Measurements from ENCODE around the gene ADARB2.

DNA sequence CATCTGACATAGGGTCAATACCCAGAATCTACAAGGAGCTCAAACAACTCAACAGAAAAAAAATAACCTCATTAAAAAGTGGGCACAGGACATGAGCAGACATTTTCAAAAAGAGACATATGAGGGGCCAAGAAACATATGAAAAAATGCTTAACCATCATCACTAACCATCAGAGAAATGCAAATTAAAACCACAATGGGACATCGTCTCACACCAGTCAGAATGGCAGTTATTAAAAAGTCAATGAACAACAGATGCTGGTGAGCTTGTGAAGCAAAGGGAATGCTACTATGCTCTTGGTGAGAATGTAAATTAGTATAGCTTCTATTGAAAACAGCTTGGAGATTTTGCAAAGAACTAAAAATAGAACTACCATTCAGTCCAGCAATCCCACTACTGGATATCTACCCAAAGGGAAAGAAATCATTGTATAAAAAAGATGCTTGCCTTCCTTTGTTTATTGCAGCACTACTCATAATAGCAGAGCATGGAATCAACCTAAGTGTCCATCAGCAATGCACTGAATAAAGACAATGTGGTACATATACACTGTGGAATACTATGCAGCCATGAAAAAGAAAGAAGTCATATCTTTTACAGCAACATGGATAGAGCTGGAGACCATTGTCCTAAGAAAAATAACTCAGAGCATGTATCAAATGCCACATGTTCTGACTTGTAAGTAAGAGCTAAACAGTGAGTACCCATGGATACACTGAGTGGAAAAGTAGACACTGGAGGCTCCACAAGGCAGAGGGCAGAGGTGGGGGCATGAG lies 139.8 kb downstream of the ADARB2 start:
- TF ChIP-seq, protein P1, sequence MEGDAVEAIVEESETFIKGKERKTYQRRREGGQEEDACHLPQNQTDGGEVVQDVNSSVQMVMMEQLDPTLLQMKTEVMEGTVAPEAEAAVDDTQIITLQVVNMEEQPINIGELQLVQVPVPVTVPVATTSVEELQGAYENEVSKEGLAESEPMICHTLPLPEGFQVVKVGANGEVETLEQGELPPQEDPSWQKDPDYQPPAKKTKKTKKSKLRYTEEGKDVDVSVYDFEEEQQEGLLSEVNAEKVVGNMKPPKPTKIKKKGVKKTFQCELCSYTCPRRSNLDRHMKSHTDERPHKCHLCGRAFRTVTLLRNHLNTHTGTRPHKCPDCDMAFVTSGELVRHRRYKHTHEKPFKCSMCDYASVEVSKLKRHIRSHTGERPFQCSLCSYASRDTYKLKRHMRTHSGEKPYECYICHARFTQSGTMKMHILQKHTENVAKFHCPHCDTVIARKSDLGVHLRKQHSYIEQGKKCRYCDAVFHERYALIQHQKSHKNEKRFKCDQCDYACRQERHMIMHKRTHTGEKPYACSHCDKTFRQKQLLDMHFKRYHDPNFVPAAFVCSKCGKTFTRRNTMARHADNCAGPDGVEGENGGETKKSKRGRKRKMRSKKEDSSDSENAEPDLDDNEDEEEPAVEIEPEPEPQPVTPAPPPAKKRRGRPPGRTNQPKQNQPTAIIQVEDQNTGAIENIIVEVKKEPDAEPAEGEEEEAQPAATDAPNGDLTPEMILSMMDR (IDR thresholded peaks at IDR 0.05), result no peak
- TF ChIP-seq POLR2A (IDR thresholded peaks at IDR 0.05), result no peak
